KG1 (cell line): Measurements from ENCODE around the gene DUSP7.
"Not testable (repeated sequence)": the region's sequence is repeated elsewhere in the genome, so short reads cannot be mapped to it uniquely, and the experiment has no call there.

Experiments
- DNase-seq: peaks from one replicate; lab custom pipeline; 2025; lab: John Stamatoyannopoulos, UW

Gene DUSP7

GRCh38 chr3:52049503-52049902, 6.9 kb downstream of the DUSP7 start:
- DNase-seq: no peak

DNA sequence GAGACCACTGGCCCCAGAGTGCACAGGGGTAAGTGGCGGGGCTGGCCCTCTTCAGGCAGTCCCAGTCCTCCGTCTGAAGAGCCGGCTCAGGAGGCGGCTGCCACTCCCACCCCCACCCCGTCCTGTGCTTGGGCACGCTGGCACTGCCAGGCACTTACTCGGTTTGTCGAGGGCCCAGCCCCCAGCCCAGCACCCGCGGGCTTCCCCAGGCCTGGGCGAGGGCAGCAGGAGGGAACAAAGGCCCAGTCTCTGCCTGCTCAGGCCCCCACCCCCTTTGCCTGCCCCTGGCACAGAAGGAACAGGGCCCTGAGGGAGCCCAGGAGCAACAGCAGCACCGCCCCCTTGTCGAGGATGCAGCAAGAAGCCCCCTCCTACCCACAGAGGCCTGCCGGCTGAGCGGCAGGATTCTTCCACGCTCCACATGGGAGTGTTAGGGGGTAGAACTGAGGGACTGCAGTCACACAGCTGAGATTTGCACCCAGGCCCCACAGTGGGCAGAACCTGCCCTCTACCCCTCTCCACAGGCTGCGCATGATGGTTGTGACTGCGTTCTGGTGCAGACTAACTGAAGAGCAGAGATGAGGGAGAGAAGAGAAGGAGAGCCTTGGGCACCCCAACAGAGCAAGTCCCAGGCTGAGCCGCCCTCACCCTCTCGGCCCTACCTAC, 8.9 kb downstream of the DUSP7 start:
- DNase-seq: no peak

DNA sequence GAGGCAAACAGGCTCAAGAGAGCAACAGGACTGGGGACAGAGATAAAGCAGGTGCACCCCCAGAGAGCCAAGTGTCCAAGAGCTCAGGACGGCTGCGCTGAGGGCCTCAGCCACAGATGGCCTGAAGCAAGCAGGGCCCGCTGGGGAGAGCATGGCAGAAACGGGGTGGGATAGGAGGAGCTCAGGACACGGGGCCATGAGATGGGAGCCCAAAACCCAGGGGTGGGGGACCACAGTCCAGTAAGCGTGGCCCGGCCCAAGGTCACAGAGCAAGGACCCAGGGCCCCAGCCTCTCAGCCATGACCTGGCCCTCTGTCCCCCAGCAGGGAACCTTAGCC, 9.5 kb downstream of the DUSP7 start:
- DNase-seq: no peak

GRCh38 chr3:52046186-52046901, 10.0 kb downstream of the DUSP7 start:
- DNase-seq: no peak

DNA sequence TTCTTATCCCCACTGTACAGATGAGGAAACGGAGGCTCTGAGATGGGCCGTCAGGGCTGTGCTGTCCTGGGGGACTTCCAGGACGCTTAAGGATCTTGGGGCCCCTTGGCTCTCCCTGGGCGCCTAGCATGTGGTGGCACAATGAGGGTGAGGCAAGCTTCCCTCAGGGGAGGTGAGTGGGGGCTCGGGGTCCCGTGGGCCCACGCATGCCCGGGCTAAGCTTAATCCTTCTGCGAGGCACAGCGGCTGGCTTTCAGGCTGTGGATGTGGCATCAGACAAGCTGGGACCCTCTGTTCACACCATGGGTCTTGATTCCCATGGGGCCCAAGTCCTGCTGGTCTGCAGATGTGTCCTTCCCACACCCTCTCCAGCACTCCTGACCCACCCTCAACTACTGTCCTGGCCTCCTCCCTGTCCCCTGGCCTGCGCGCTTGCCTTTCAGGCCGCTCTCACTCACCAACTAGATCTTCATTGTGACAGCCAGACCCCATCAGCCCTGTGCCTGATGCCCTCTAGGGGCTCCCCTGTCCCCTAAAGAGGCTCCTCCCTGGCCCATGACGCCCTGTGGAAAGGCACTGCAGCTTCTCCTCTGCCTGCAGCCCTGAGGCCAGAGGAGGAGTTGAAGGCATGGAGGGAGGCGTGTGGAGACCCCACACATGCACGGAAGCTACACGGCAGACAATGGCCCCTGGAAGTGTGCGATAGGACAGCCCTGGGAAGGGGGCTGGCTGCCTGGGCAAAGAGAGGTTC, 11.3 kb downstream of the DUSP7 start:
- no peak for DNase-seq

DNA sequence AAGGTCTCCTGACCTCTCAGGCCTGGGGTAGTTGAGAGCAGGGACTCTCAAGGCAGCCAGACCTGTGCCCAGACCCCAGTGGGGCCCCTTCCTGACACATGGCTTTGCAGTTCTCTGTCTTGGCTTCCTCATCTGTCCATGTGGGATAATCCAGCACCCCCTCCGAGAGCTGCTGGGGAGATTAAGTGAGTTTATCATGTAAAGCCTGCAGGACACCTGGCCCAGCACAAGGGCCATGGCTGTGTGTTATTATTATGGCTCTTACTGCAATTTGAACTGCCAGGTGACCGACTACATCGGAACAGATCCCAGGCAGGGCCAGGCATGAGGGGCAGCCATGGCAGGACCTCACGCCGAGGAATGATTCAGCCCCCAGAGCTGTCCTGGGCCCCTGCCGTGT, 12.6 kb downstream of the DUSP7 start:
- DNase-seq: no peak

GRCh38 chr3:52043039-52043438, 13.3 kb downstream of the DUSP7 start:
- DNase-seq: not testable (repeated sequence)

DNA sequence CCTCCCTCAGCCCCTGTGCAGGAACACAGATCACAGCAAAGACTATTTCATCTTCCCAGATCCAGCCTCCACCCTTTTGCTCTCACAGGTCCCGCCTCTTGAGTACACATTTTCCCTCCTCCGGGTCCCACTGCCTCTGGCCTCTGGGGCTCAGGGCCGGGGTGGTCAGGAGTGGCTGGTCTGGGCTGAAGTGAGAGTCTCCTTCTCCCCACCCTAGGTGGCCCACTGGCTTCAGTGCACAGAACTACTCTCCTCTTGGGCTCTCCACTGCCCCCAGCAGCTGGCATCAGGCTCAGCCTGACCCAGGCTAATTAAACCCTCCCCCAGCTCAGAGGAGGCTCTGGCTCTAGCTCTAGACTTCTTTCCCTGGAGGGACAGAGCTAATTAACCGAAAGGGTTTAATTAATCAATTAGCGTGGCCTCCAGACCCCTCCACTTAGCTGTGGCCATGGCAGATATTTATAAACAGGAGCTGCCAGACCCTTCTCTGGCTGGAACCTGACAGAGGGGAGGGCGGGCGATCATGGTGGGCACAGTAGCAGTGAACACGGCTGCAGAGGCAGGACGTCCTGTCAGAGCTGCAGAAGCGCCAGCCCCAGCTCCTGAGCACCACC, 15.1 kb downstream of the DUSP7 start:
- no peak for DNase-seq

- DNase-seq: no peak
Observed at GRCh38 chr3:52040600-52040999, 15.8 kb downstream of the DUSP7 start.

- DNase-seq: no peak
Observed at GRCh38 chr3:52039846-52040245, 16.5 kb downstream of the DUSP7 start.

DNA sequence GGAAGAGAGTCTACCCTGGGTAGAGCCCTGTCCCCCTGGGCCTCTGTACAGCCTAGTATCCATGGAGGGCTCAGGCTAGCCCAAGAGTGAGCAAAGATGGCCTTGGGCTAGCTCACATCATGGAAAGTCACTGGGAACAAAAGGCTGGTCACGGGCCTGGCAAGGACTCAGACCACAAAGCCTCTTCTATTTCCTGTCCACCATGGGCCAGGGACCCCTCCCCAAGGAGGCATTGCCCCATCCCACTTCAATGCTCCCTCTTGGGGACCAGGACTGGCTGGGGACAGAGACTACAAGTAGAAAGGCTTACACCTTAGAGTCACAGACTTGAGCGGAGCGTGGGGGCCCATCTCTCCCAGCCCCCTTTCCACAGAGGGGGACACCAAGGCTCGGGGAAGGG, 16.9 kb downstream of the DUSP7 start:
- no peak for DNase-seq

- no peak for DNase-seq
Observed at GRCh38 chr3:52038227-52038626, 18.1 kb downstream of the DUSP7 start.

- no peak for DNase-seq
Observed at GRCh38 chr3:52037291-52037690, 19.1 kb downstream of the DUSP7 start.

DNA sequence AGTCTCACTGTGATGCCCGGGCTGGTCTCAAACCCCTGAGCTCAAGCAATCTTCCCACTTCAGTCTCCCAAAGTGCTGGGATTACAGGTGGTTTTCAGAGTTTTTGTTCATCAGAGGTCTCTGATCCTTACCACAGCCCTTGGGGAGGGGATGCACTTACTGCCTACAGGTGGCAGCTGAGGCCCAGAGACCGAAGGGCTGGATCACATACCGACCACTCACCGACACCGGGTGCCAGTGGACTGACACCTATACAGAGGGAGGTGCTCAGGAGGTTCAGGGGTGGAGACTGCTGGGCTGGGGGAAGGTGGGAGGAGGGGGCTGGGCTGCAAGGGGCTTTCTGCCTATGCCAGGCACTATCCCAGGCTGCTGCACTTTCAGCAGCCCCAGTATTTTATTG, 19.5 kb downstream of the DUSP7 start:
- DNase-seq: no peak

GRCh38 chr3:52036222-52036694, 20.1 kb downstream of the DUSP7 start:
- no peak for DNase-seq

DNA sequence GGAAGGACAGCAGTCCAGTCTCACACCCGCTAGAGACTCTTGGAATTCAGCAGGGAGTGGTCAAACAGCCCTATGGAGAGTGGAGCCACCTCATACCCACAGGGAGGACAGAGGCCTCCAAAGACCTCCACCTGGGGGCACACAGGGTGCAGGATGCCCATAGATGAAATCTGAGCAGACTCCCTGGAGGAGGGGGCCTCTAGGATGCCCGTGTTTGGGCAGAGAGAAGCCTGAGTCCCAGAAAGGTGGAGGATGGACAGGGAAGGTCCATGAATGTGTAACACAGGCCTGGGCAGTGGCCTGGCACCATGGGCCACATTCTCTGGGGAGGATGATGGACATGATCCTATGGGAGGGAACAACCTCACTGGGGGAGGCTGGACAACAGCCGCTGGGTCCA, 21.7 kb downstream of the DUSP7 start:
- DNase-seq: no peak

GRCh38 chr3:52034212-52034611, 22.2 kb downstream of the DUSP7 start:
- no peak for DNase-seq

DNA sequence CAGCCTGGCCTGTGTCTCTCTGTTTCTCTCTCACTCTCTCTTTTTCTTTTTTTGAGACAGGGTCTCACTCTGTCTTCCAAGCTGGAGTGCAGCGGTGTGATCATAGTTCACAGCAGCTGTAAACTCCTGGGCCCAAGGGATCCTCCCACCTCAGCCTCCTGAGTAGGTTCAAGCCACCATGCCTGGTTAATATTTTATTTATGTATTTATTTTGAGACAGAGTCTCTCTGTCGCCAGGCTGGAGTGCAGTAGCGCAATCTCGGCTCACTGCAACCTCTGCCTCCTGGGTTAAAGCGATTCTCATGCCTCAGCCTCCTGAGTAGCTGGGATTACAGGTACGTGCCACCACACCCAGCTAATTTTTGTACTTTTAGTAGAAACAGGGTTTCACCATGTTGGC, 22.6 kb downstream of the DUSP7 start:
- DNase-seq: not testable (repeated sequence)

- DNase-seq: no peak
Observed at GRCh38 chr3:52032702-52033408, 23.5 kb downstream of the DUSP7 start.

DNA sequence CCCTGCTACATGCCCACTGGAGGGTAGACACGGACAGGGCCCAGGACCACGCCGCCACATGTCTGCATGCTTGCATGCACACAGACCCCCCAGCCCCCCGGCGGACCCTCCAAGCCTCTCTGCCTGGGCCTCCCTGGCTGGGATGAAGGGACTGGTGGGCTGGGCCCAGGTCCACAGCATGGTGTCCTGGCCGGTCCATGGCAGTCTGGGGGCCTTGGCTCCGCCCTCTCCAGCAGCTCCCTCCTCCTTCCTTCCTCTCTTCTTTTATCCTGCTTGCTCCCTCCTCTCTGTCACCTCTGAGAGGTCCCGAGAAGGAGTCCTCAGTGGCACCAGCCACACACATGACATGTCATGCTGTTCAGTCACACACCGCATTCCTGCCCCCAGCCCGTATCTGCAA, 24.5 kb downstream of the DUSP7 start:
- no peak for DNase-seq

GRCh38 chr3:52030714-52031310, 25.6 kb downstream of the DUSP7 start:
- DNase-seq: no peak

- no peak for DNase-seq
Observed at GRCh38 chr3:52029535-52029934, 26.8 kb downstream of the DUSP7 start.
